ENCODE results near the gene LCTL.

Gene LCTL

DNA sequence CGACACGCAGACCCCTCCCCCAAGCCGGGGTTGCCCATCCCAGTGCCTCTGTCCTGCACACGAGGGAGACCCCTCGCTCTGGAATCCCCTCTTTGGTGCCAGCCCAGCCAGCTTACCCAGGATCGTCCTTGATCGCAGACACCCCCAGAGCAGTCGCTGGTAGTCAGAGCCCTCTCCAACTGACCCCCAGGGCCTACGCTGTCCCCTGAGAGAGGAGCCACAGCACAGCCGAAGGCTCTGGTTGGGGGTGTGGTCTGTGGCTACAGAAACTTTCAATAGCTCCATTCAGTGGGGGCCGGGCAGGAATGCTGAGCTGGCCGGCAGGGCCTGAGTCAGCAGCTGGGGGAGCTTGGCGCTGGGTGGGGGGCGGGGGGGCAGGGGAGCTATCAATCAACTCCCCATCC, at the start of gene LCTL:
Gene LCTL (minus strand): TSS at position 258 of the 404 bp plus-strand sequence. CDS start 633 bp downstream, outside the sequence.
- DNase-seq = no peak

GRCh38 chr15:66614951-66615760, 49.4 kb upstream of the LCTL start:
- DNase-seq = no peak

DNA sequence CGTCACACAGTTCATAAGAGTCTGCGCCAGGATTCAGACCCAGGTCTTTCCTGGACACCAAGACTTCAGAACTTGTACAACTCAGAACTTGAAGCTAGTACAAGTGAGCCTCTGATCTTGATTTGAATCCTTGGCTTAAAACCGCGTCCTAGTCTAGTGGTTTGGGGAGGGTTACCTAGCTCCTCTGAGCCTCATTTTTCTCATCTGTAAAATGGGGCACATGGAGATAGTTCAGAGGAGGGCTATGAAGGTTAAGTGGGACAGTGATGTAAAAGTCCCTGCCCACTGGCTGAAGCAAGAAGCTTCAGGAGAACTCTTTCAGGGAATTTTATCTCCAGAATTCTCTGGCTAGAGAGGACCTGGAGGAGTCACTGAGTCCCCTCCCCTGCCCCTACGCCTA, 48.7 kb upstream of the LCTL start:
- DNase-seq = no peak

DNA sequence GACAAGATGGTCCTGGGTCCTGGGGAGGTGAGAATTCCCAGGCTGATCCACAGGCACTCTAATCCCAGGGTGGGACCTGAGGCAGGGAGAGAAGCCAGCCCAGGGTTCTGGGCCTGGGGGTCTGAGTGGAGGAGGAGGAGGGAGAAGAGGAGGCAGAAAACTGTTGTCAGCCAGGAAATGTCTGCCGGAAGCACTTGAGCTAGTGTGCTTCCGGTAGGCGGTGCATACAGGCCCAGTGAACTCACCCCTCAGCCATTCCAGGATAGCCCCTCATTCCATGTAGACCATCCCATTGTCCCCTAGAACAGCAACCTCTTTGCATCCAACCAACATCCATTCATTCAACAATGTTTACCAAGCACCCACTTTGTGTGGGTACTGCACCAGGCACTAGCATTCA, 47.9 kb upstream of the LCTL start:
- no peak for DNase-seq

DNA sequence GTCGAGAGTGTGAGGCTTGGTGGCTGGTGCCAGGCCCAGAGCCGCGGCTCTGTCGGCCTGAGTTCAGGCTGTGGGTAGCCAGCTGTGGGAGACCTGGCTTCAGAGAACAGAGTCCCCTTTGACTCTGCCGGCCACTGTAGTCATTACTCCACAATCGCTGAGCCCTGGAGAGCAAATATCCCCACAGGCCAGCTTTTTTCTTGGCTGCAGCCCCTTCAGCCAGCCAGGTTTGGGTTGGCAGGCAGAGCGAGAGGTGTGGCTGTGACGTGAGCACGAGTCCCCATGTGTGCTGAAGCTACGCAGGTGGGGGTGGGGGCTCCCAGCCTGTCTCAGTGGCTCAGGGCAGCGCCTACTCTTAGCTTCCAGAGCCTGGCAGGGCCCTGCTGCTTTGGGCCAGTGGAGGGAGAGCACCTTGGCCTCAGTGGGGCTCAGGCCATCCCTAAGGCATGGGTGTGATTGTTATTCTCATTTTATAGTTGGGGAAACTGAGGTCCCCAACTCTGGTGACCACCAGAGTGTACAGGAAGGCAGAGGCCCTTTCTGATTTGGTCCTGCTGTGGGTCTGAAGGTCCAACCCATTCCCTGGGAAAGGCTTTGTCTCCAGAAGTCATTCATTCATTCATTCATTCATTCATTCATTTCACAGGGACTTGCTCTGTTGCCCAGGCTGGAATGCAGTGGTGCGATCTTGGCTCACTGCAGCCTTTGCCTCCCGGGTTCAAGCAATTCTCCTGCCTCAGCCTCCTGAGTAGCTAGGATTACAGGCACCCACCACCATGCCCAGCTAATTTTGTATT, 45.7 kb upstream of the LCTL start:
- DNase-seq = no peak

GRCh38 chr15:66609876-66610275, 44.1 kb upstream of the LCTL start:
- no peak for DNase-seq

- DNase-seq = no peak
Measured at GRCh38 chr15:66608881-66609280, 43.1 kb upstream of the LCTL start.

DNA sequence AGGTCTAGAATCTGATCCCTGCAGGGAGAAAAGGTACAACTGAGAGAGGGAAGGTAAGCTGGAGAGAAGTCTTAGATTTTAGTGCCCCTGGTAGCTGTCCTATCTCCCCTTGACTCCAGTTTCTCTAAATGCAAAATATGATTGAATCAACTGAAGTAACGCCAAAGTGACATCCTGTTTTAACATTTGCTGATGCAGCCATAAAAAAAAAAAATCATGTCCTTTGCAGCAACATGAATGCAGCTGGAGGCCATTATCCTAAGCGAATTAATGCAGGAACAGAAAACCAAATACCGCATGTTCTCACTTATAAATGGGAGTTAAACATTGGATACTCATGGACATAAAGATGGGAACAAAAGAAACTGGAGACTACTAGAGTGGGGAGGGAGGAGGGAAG, 42.4 kb upstream of the LCTL start:
- DNase-seq = no peak

GRCh38 chr15:66603301-66604179, 37.7 kb upstream of the LCTL start:
- DNase-seq = no peak

- no peak for DNase-seq
Measured at GRCh38 chr15:66601521-66601920, 35.7 kb upstream of the LCTL start.

DNA sequence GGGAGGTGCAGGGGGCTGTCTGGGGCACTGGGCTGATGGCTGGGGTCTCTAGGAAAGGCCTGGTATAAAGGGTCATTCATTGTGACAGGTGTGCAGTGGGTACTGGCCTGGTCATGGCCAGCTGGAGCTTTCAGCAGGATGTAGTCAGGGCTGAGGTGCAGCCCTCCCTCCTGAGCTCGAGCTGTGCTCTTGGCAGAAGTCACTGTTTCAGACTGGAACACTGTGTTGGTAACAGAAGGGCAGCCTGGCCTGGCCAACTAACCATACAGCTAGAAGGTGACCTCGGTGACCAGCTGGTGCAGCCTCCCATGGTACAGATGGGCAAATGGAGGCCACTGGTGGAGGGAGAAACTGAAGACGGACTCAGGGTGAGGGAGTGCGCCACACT, 34.4 kb upstream of the LCTL start:
- no peak for DNase-seq

GRCh38 chr15:66599536-66600239, 33.9 kb upstream of the LCTL start:
- DNase-seq = no peak

DNA sequence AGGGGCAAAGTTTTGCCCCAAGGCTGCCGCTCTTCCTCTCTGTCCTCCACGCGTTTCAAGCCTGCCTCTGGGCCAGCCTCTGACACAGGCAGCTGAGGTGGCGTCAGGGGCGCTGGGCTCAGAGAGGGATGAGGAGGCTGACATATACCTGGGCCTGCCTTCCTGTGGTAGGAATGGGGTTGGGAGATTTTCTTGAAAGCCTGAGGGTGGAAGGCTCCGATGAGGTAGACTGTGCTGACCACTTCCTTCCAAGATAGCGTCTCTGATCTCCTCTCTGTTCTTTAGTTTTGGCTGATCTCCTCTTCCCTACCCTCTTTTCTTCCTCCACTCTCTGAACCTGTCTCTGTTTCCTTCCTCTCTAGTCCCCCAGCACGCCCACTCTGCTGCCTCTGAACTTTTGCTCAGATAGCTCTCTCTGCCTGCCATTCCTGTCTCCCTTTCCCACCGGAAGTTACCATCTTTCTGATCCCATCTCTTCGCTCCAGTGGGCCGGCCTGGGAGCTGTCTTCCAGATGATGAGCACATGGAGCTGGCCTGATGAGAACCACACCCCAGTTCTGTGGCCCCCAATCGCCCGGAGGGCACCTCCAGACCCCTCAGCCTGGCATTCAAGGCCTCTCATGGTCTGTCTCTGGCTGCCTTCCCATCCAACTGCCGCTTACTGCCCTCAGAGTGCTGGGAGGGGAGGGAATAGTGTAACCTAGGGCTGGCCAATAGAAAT, 32.5 kb upstream of the LCTL start:
- no peak for DNase-seq

- DNase-seq = no peak
Measured at GRCh38 chr15:66595931-66596545, 30.2 kb upstream of the LCTL start.

- DNase-seq = no peak
Measured at GRCh38 chr15:66595332-66595731, 29.5 kb upstream of the LCTL start.

DNA sequence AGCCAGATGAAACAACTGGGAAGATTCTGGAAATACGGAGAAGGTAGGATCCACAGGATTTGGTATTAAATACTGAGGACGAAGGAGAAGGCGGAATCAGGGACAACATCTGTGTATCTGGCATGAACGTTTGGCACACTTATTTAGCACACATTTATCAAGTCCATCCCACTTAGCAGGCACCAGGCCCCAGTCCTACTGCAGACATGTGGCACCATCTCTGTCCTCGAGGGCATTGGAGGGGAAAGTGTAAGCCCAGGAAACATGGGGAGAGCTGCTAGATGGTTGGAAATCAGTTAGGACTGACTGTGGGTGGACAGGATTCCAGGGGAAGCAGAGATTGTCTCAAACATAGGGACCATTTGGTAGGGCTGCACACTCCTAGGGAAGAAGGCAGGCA, 29.0 kb upstream of the LCTL start:
- no peak for DNase-seq

DNA sequence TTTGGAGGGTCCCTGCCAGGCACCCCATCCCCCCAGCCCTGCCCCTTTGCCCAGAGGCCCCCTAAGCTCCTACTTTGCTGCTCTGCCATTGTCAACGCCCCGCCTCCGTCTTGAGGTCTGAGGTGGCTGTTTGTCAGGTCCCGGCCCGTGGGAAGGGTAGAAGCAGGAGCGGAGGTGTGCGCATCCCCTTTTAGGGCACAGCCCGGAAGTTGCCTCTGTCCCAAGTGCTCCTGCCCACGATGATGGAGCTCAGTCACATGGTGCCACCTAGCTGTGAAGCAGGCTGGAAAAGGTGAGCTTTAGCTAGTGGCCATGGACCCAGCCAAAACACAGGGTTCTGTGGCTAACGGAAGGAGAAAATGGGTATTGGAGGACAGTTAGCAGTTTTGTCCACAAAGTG, 28.5 kb upstream of the LCTL start:
- no peak for DNase-seq

- no peak for DNase-seq
Measured at GRCh38 chr15:66593219-66593780, 27.5 kb upstream of the LCTL start.

DNA sequence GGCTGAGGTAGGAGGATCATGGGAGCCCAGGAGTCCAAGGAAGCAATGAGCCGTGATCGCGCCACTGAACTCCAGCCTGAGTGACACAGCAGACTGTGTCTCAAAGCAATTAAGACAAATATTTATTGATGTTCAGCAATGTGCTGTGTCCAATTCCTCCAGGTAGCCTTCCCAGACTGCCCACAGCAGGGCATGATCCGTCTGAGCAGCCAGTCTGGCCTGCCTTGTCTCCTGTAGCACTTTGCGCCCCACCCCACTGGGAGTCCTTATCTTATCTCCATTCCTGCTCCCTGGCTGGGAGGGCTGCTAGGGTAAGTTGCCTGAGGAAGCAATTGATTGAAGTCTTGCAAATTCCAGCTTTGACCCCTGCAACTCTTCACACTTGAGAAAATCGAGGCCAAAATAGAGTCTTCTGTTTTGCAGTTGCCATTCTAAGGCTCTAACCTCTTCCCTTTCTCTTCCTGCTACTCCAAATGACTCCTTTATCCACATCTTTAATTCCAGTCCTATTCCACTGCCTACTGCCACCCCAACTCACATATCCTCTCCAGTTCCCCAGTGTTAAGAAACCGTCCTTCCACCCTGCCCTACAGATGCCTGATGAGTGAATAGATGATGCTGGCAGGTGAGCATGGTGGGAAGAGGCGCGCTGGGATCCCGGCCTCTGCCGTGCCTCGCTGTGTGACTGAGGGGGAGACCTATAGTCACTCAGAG, 26.9 kb upstream of the LCTL start:
- DNase-seq = no peak

DNA sequence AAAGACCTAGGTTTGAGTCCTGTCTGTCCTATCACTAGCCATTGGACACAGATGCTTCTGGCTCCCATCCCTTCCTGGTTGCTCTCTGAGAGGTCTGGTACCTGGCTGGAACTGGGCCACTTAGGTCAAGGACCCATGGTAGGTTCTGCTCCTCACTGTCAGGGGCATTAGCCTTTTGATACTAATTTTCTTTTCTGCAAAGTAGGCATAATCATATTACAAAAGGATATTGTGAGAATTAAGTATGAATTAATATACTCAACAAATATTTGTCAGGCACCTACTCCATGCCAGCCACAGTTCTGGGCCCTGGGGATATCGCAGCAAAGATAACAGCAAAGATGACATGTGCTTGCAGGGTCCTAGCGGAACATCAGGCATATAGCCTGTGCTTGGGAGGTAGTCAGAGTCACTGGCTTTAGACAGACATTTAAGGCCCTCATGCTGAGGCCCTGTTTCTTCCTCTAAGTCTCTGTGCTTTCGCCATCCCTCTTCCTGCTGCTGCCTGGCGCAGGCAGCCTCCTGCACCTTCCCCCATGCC, 25.6 kb upstream of the LCTL start:
- no peak for DNase-seq

All from SHP77 treated with DMSO at 0.1 percent for 48 hours (cell line).